ENCODE results near the gene ZNF785.

GRCh38 chr16:30567991-30568638 is 17.4 kb downstream of the ZNF785 start:
- no peak for TF ChIP-seq POLR2AphosphoS5 (IDR thresholded peaks at IDR 0.05)
- no peak for TF ChIP-seq POLR2A (IDR thresholded peaks at IDR 0.05)
- no peak for TF ChIP-seq CTCF (IDR thresholded peaks at IDR 0.05)
